HEK293 (cell line): Measurements from ENCODE around the gene UBE2D3.

ENCODE experiments used
- BCL11B ChIP-seq: fragments of 450-650 bp; formaldehyde crosslinking; IDR thresholded peaks from 2 replicates; pipeline ENCODE4 v1.5.1; 2016; ENCODE audit warnings: low read depth, missing biosample characterization, missing genetic modification characterization
- GLI2 ChIP-seq: fragments of 450-650 bp; formaldehyde crosslinking; IDR thresholded peaks from 2 replicates; pipeline ENCODE4; 2017; ENCODE audit warnings: missing biosample characterization, missing genetic modification characterization, low read depth, borderline replicate concordance
- GLI4 ChIP-seq: fragments of 450-650 bp; formaldehyde crosslinking; IDR thresholded peaks from 2 replicates; pipeline ENCODE4 v1.5.1; 2016; ENCODE audit warnings: missing biosample characterization, missing genetic modification characterization
- GLIS1 ChIP-seq: fragments of 450-650 bp; formaldehyde crosslinking; IDR thresholded peaks from 2 replicates; pipeline ENCODE4 v1.5.1; 2016; ENCODE audit warnings: missing biosample characterization, missing genetic modification characterization
- KLF17 ChIP-seq: fragments of 450-650 bp; formaldehyde crosslinking; IDR thresholded peaks from 2 replicates; pipeline ENCODE4 v1.5.1; 2016; ENCODE audit warnings: missing biosample characterization, missing genetic modification characterization
- OVOL3 ChIP-seq: fragments of 450-650 bp; formaldehyde crosslinking; IDR thresholded peaks from 2 replicates; pipeline ENCODE4 v1.5.1; 2016; ENCODE audit warnings: missing biosample characterization, missing genetic modification characterization
- PATZ1 ChIP-seq: fragments of 450-650 bp; formaldehyde crosslinking; IDR thresholded peaks from 2 replicates; pipeline ENCODE4 v1.5.1; 2016; ENCODE audit warnings: missing biosample characterization, missing genetic modification characterization
- SCRT1 ChIP-seq: fragments of 450-650 bp; formaldehyde crosslinking; IDR thresholded peaks from 2 replicates; pipeline ENCODE4 v1.5.1; 2016; ENCODE audit warnings: missing biosample characterization, missing genetic modification characterization, borderline replicate concordance
- SETDB1 ChIP-seq: IDR thresholded peaks from one replicate; pipeline ENCODE4 v1.6.1; 2017; ENCODE audit warnings: mild to moderate bottlenecking, low read length, moderate library complexity, mixed read lengths; ENCODE audit not compliant: insufficient read length
- SP2 ChIP-seq: fragments of 450-650 bp; formaldehyde crosslinking; IDR thresholded peaks from 2 replicates; pipeline ENCODE4 v1.5.1; 2016; ENCODE audit warnings: missing biosample characterization, missing genetic modification characterization
- ZBTB20 ChIP-seq: fragments of 450-650 bp; formaldehyde crosslinking; IDR thresholded peaks from 2 replicates; pipeline ENCODE4 v1.5.1; 2016; ENCODE audit warnings: missing biosample characterization, missing genetic modification characterization
- ZNF10 ChIP-seq: fragments of 450-650 bp; formaldehyde crosslinking; IDR thresholded peaks from 2 replicates; pipeline ENCODE4 v1.5.1; 2017; ENCODE audit warnings: missing biosample characterization, missing genetic modification characterization
- ZNF133 ChIP-seq: fragments of 450-650 bp; formaldehyde crosslinking; IDR thresholded peaks from 2 replicates; pipeline ENCODE4 v1.5.1; 2016; ENCODE audit warnings: missing biosample characterization, missing genetic modification characterization
- ZNF140 ChIP-seq: fragments of 450-650 bp; formaldehyde crosslinking; IDR thresholded peaks from 2 replicates; pipeline ENCODE4 v1.5.1; 2016; ENCODE audit warnings: missing biosample characterization, missing genetic modification characterization
- ZNF155 ChIP-seq: fragments of 450-650 bp; formaldehyde crosslinking; IDR thresholded peaks from 2 replicates; pipeline ENCODE4 v1.5.1; 2016; ENCODE audit warnings: missing biosample characterization, missing genetic modification characterization
- ZNF175 ChIP-seq: fragments of 450-650 bp; formaldehyde crosslinking; IDR thresholded peaks from 2 replicates; pipeline ENCODE4 v1.5.1; 2016; ENCODE audit warnings: missing biosample characterization, missing genetic modification characterization
- ZNF19 ChIP-seq: fragments of 450-650 bp; formaldehyde crosslinking; IDR thresholded peaks from 2 replicates; pipeline ENCODE4; 2016; ENCODE audit warnings: missing biosample characterization, missing genetic modification characterization, low read depth
- ZNF24 ChIP-seq: fragments of 450-650 bp; formaldehyde crosslinking; IDR thresholded peaks from 2 replicates; pipeline ENCODE4 v1.5.1; 2016; ENCODE audit warnings: missing biosample characterization, missing genetic modification characterization
- ZNF37A ChIP-seq: fragments of 450-650 bp; IDR thresholded peaks from 2 replicates; pipeline ENCODE4 v1.5.1; 2018; ENCODE audit warnings: missing biosample characterization, missing genetic modification characterization
- ZNF391 ChIP-seq: fragments of 450-650 bp; formaldehyde crosslinking; IDR thresholded peaks from 2 replicates; pipeline ENCODE4 v1.5.1; 2016; ENCODE audit warnings: low read depth, missing biosample characterization, missing genetic modification characterization, borderline replicate concordance
- ZNF555 ChIP-seq: fragments of 450-650 bp; formaldehyde crosslinking; conservative IDR thresholded peaks from 2 replicates; pipeline ENCODE4 v1.5.1; 2017; ENCODE audit warnings: missing biosample characterization, mild to moderate bottlenecking, missing genetic modification characterization, inconsistent platforms
- ZNF558 ChIP-seq: fragments of 450-650 bp; formaldehyde crosslinking; IDR thresholded peaks from 2 replicates; pipeline ENCODE4 v1.5.1; 2016; ENCODE audit warnings: missing biosample characterization, missing genetic modification characterization
- ZNF580 ChIP-seq: fragments of 450-650 bp; formaldehyde crosslinking; IDR thresholded peaks from 2 replicates; pipeline ENCODE4 v1.5.1; 2016; ENCODE audit warnings: missing biosample characterization, missing genetic modification characterization
- ZNF585B ChIP-seq: fragments of 450-650 bp; formaldehyde crosslinking; IDR thresholded peaks from 2 replicates; pipeline ENCODE4 v1.5.1; 2016; ENCODE audit warnings: missing biosample characterization, missing genetic modification characterization
- ZNF76 ChIP-seq: fragments of 450-650 bp; formaldehyde crosslinking; IDR thresholded peaks from 2 replicates; pipeline ENCODE4; 2016; ENCODE audit warnings: low read depth, missing biosample characterization, missing genetic modification characterization, borderline replicate concordance
- ZNF792 ChIP-seq: fragments of 450-650 bp; formaldehyde crosslinking; IDR thresholded peaks from 2 replicates; pipeline ENCODE4 v1.5.1; 2016; ENCODE audit warnings: missing biosample characterization, missing genetic modification characterization
- ZNF837 ChIP-seq: fragments of 450-650 bp; formaldehyde crosslinking; IDR thresholded peaks from 2 replicates; pipeline ENCODE4 v1.5.1; 2016; ENCODE audit warnings: missing biosample characterization, missing genetic modification characterization
- TF ChIP-seq, protein P1 (sequence below): fragments of 450-650 bp; formaldehyde crosslinking; IDR thresholded peaks from 2 replicates; pipeline ENCODE4 v1.5.1; 2016; ENCODE audit warnings: missing biosample characterization, missing genetic modification characterization
- TF ChIP-seq, protein P2 (sequence below): fragments of 450-650 bp; formaldehyde crosslinking; IDR thresholded peaks from 2 replicates; pipeline ENCODE4 v1.5.1; 2016; ENCODE audit warnings: missing biosample characterization, missing genetic modification characterization
- TF ChIP-seq, protein P3 (sequence below): fragments of 450-650 bp; IDR thresholded peaks from 2 replicates; pipeline ENCODE4 v1.5.1; 2018; ENCODE audit warnings: missing biosample characterization, missing genetic modification characterization
- TF ChIP-seq, protein P4 (sequence below): fragments of 450-650 bp; formaldehyde crosslinking; IDR thresholded peaks from 2 replicates; pipeline ENCODE4 v1.5.1; 2016; ENCODE audit warnings: missing biosample characterization, missing genetic modification characterization

UBE2D3 gene

DNA sequence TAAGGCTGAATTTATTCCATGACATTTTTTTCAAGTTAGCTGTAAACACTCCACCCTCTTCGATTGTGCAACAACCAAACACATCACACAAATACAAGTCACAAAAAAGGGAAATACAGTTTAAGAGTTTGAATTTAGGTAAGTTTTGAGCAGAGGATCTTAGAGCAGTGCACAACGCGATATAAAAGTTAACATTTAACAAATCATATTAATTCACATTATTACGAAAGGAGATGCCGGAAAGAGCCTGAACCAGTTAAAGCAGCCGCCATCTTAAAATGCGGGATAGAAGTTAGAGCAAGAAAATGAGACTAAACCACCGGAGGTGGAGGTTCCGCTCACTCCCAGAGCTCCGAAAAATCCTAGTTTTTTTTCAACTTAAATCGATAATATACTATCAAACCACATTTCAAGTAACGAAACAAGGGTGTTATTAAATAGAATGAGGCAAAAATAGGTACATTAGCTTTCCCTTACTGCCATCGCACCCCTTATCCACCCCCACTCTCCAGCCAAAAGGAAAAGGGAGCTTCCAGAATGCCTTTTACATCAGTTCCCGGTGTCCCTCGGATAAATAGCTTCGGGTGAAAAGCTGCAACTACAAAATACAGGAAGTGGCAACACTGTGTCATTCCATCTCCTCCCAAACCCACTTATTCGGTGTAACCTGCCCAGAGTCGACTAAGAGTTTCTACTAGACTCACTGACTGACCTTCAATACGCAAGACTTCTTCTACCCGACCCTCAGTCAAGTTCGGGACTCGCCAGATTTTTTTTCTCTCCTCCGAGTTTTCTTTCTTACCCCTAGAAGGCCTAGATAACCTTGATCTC, 1.9 kb downstream of the UBE2D3 start (continued):
- TF ChIP-seq ZNF10 (tag by site-specific recombination) (no peak), SETDB1 (no peak), ZNF175 (tag by site-specific recombination) (no peak), ZNF37A (tag by site-specific recombination) (no peak), ZBTB20 (peak; percentile 45; the same call in 1 of the 2 replicates), GLI4 (tag by site-specific recombination) (no peak), ZNF155 (tag by site-specific recombination) (no peak), ZNF140 (no peak), ZNF76 (tag by site-specific recombination) (peak; percentile 79), KLF17 (tag by site-specific recombination) (no peak), BCL11B (tag by site-specific recombination) (no peak), ZNF837 (tag by site-specific recombination) (no peak), ZNF19 (no peak), ZNF585B (tag by site-specific recombination) (no peak), SP2 (tag by site-specific recombination) (no peak), ZNF391 (tag by site-specific recombination) (no peak), ZNF555 (tag by site-specific recombination) (no peak), GLI2 (no peak), PATZ1 (tag by site-specific recombination) (no peak), SCRT1 (tag by site-specific recombination) (no peak), ZNF792 (no peak), ZNF133 (tag by site-specific recombination) (no peak), OVOL3 (no peak), ZNF24 (no peak), ZNF580 (no peak), ZNF558 (tag by site-specific recombination) (no peak), GLIS1 (tag by site-specific recombination) (no peak)
- TF ChIP-seq, protein P1, sequence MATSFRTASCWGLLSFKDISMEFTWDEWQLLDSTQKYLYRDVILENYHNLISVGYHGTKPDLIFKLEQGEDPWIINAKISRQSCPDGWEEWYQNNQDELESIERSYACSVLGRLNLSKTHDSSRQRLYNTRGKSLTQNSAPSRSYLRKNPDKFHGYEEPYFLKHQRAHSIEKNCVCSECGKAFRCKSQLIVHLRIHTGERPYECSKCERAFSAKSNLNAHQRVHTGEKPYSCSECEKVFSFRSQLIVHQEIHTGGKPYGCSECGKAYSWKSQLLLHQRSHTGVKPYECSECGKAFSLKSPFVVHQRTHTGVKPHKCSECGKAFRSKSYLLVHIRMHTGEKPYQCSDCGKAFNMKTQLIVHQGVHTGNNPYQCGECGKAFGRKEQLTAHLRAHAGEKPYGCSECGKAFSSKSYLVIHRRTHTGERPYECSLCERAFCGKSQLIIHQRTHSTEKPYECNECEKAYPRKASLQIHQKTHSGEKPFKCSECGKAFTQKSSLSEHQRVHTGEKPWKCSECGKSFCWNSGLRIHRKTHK = no peak
- TF ChIP-seq, protein P2, sequence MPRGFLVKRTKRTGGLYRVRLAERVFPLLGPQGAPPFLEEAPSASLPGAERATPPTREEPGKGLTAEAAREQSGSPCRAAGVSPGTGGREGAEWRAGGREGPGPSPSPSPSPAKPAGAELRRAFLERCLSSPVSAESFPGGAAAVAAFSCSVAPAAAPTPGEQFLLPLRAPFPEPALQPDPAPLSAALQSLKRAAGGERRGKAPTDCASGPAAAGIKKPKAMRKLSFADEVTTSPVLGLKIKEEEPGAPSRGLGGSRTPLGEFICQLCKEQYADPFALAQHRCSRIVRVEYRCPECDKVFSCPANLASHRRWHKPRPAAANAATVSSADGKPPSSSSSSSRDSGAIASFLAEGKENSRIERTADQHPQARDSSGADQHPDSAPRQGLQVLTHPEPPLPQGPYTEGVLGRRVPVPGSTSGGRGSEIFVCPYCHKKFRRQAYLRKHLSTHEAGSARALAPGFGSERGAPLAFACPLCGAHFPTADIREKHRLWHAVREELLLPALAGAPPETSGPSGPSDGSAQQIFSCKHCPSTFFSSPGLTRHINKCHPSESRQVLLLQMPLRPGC (tag by site-specific recombination) = no peak
- TF ChIP-seq, protein P3, sequence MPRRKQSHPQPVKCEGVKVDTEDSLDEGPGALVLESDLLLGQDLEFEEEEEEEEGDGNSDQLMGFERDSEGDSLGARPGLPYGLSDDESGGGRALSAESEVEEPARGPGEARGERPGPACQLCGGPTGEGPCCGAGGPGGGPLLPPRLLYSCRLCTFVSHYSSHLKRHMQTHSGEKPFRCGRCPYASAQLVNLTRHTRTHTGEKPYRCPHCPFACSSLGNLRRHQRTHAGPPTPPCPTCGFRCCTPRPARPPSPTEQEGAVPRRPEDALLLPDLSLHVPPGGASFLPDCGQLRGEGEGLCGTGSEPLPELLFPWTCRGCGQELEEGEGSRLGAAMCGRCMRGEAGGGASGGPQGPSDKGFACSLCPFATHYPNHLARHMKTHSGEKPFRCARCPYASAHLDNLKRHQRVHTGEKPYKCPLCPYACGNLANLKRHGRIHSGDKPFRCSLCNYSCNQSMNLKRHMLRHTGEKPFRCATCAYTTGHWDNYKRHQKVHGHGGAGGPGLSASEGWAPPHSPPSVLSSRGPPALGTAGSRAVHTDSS (tag by site-specific recombination) = no peak
- TF ChIP-seq, protein P4, sequence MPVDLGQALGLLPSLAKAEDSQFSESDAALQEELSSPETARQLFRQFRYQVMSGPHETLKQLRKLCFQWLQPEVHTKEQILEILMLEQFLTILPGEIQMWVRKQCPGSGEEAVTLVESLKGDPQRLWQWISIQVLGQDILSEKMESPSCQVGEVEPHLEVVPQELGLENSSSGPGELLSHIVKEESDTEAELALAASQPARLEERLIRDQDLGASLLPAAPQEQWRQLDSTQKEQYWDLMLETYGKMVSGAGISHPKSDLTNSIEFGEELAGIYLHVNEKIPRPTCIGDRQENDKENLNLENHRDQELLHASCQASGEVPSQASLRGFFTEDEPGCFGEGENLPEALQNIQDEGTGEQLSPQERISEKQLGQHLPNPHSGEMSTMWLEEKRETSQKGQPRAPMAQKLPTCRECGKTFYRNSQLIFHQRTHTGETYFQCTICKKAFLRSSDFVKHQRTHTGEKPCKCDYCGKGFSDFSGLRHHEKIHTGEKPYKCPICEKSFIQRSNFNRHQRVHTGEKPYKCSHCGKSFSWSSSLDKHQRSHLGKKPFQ = no peak
